Trophoblast cell (in vitro differentiated cells and primary cell): ENCODE data around the gene NCAN. TPM values are rescaled to one million over a fixed set of nuclear protein-coding genes. Genes with fewer than 3 reads are reported as not detected.

Experiments
- DNase-seq, 2 donors: peaks; one replicate each; pipeline ENCODE4 v3.0.0-alpha.2; 2016
- H2AFZ ChIP-seq: 2 replicates; pipeline ENCODE4 v1.6.1; 2013; ENCODE audit warnings: low read length, moderate library complexity, mild to moderate bottlenecking; ENCODE audit not compliant: insufficient read depth, poor library complexity
- H2AK5ac ChIP-seq: 2 replicates; pipeline ENCODE4 v1.6.1; 2013; ENCODE audit warnings: mild to moderate bottlenecking, low read length
- H2BK120ac ChIP-seq: 2 replicates; pipeline ENCODE4 v1.6.1; 2013; ENCODE audit warnings: low read length, mild to moderate bottlenecking, moderate library complexity; ENCODE audit not compliant: insufficient read depth, poor library complexity
- H2BK12ac ChIP-seq: 2 replicates; pipeline ENCODE4 v1.6.1; 2013; ENCODE audit warnings: mild to moderate bottlenecking, low read length, moderate library complexity
- H2BK5ac ChIP-seq: 2 replicates; pipeline ENCODE4 v1.6.1; 2013; ENCODE audit warnings: low read length, low read depth, moderate library complexity, mild to moderate bottlenecking; ENCODE audit not compliant: poor library complexity
- H3K14ac ChIP-seq: 2 replicates; pipeline ENCODE4 v1.6.1; 2013; ENCODE audit warnings: mild to moderate bottlenecking, low read length
- H3K18ac ChIP-seq: 2 replicates; pipeline ENCODE4 v1.6.1; 2013; ENCODE audit warnings: mild to moderate bottlenecking, low read length
- H3K23ac ChIP-seq: 2 replicates; pipeline ENCODE4 v1.6.1; 2013; ENCODE audit warnings: low read length
- H3K27ac ChIP-seq: 2 replicates; pipeline ENCODE4 v1.5.1; 2013; ENCODE audit warnings: low read depth, mild to moderate bottlenecking, inconsistent platforms, low read length, moderate library complexity
- H3K27me3 ChIP-seq: 2 replicates; pipeline ENCODE4 v1.6.1; 2013; ENCODE audit warnings: inconsistent platforms, mild to moderate bottlenecking, low read length, moderate library complexity; ENCODE audit not compliant: insufficient read depth
- H3K36me3 ChIP-seq, 2 experiments: 1 replicate in 1 of 2; 2 replicates in 1 of 2; pipeline ENCODE4 v1.6.1; 2013; ENCODE audit warnings: low read length in 2 of 2, mild to moderate bottlenecking in 2 of 2, moderate library complexity in 1 of 2; ENCODE audit not compliant: insufficient read depth in 2 of 2, control insufficient read depth in 1 of 2
- H3K4ac ChIP-seq: 2 replicates; pipeline ENCODE4 v1.6.1; 2013; ENCODE audit warnings: low read depth, mild to moderate bottlenecking, low read length, moderate library complexity
- H3K4me1 ChIP-seq, 2 experiments: 1 replicate in 1 of 2; 2 replicates in 1 of 2; pipeline ENCODE4 v1.6.1; 2013; ENCODE audit warnings: low read length in 2 of 2, mild to moderate bottlenecking in 2 of 2, moderate library complexity in 1 of 2; ENCODE audit not compliant: insufficient read depth in 2 of 2, control insufficient read depth in 1 of 2
- H3K4me2 ChIP-seq: 2 replicates; pipeline ENCODE4 v1.6.1; 2013; ENCODE audit warnings: inconsistent platforms, mild to moderate bottlenecking, low read length, moderate library complexity
- H3K4me3 ChIP-seq: 2 replicates; pipeline ENCODE4 v1.5.1; 2013; ENCODE audit warnings: mild to moderate bottlenecking, low read depth, low read length, inconsistent platforms
- H3K79me1 ChIP-seq: one replicate; pipeline ENCODE4 v1.6.1; 2013; ENCODE audit warnings: low read length
- H3K79me2 ChIP-seq: 2 replicates; pipeline ENCODE4 v1.6.1; 2013; ENCODE audit warnings: low read length, mild to moderate bottlenecking; ENCODE audit not compliant: control insufficient read depth, insufficient read depth, poor library complexity
- H3K9ac ChIP-seq: 2 replicates; pipeline ENCODE4 v1.6.1; 2013; ENCODE audit warnings: mild to moderate bottlenecking, low read length
- H3K9me3 ChIP-seq: 2 replicates; pipeline ENCODE4 v1.6.1; 2013; ENCODE audit warnings: low read depth, mild to moderate bottlenecking, control low read depth, inconsistent platforms, low read length; ENCODE audit not compliant: insufficient read depth
- H4K12ac ChIP-seq: 2 replicates; pipeline ENCODE4 v1.6.1; 2013; ENCODE audit warnings: low read depth, mild to moderate bottlenecking, low read length, moderate library complexity
- H4K8ac ChIP-seq: 2 replicates; pipeline ENCODE4 v1.6.1; 2013; ENCODE audit warnings: low read depth, mild to moderate bottlenecking, low read length, moderate library complexity
- H4K91ac ChIP-seq: one replicate; pipeline ENCODE4 v1.6.1; 2013; ENCODE audit warnings: low read depth, mild to moderate bottlenecking, low read length, moderate library complexity
- WGBS: extraction: QIAGEN DNeasy Blood & Tissue Kit; methylation state at CpG from one replicate; pipeline ENCODE4 v1.1.7; 2013; ENCODE audit warnings: missing lambda C conversion rate; ENCODE audit not compliant: insufficient read length, insufficient coverage; ENCODE audit errors: extremely low coverage; 5-methylcytosine and 5-hydroxymethylcytosine counted together
- polyA plus RNA-seq: library from polyadenylated mRNA; stranded (reverse); fragments of 200-250 nt; gene quantifications from 2 replicates; pipeline ENCODE4 v1.2.3, GENCODE V29; 2013

Gene NCAN
- polyA plus RNA-seq: 0.01 TPM in 2 replicates

DNA sequence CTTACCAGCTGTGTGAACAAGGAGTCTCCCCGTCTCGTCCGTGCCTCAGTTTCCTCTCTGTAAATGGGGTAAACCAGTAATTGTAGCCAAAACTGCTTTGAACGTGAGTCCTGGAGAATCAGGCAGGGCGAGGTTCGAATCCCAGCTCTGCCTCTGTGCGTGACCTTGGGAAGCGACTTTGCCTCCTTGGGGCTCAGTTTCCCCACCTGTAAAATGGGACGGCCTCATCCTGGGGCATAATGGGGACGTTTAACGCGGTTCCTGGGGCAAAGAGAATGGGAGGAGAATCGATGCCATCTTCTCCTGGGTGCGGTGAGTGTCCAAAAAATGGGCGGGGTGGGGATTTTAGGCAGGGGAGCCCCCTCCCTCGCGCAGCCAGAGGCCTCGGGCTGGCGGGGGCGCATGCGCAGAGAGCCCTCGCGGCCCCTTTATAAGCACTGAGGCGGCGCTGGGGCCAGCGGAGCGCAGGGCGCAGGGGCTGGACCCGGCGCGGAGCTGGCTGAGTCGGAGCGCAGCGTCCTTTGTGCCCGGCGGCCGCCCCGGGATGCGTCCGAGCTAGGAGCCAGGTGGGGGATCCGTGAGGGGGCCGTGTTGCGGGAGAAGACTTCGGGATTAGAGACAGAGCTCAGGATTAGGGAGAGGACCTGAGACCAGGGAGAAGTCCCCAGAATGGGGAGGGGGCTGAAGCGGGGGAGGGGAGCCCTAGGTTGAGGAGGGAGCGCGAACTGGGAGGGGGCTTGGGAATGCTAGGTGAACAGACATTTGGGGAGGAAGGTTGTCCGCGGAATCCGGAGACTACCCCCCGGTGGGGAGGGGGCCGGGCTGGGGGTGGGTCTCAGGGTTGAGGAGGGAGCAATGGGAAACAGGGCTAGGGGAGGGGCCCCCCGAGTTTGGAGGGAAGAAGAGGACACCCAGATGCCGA, at the start of gene NCAN:
TSS of gene NCAN (plus strand) at position 460 of the 922 bp plus-strand sequence. CDS start 4,996 bp downstream, outside the sequence.
- DNase-seq: no peak
- Histone ChIP-seq H3K23ac (no peak within 1 kb of the TSS), H4K12ac (no peak within 1 kb of the TSS), H3K18ac (no peak within 1 kb of the TSS), H3K27ac (no peak within 1 kb of the TSS), H3K4me2 (no peak within 1 kb of the TSS), H3K36me3 (no peaks in the 10 kb centered on the region), H3K14ac (no peak within 1 kb of the TSS), H3K4me3 (no peak within 1 kb of the TSS), H2BK12ac (no peak within 1 kb of the TSS), H2BK5ac (no peak within 1 kb of the TSS), H3K27me3 (peaks cover 20% of the 10 kb centered on the region), H3K4ac (no peak within 1 kb of the TSS), H4K91ac (no peak within 1 kb of the TSS), H2AK5ac (no peak within 1 kb of the TSS), H2BK120ac (no peak within 1 kb of the TSS), H3K79me2 (no peaks in the 10 kb centered on the region), H3K79me1 (no peaks in the 10 kb centered on the region), H3K9me3 (peaks cover 6% of the 10 kb centered on the region), H4K8ac (no peak within 1 kb of the TSS), H3K9ac (no peak within 1 kb of the TSS), H3K4me1 (no peaks in the 10 kb centered on the region), H2AFZ (no peak within 1 kb of the TSS)
- WGBS: no CpG with 5 or more reads among the region's 54 CpGs

DNA sequence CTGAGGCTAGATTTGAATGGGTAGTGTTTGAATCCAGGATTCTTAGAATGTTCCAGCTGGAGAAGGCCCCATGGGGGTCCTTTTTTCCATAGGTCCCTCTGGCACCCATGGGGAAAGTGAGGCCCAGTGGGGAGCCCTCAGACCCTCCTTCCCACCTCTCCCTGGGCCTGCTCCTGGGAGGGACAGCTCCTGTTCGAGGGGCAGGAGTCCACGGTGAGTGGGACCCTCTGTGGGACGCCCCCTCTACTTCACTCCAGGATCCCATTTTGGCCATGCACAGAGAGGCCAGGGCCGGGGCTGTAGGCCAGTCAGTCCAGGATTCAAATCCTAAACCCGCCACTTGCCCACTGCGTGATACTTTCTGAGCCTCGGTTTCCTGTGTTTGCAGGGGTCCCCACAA, 49.3 kb upstream of the NCAN start:
- no peak overlapping the region for H3K4me3 ChIP-seq
- H3K4ac ChIP-seq: no peak overlapping the region
- H3K14ac ChIP-seq: no peak overlapping the region
- H3K9ac ChIP-seq: no peak overlapping the region
- no peak overlapping the region for H4K12ac ChIP-seq
- no peak overlapping the region for H3K27ac ChIP-seq
- no peak overlapping the region for H2AK5ac ChIP-seq
- no peaks in the 10 kb centered on the region for H3K27me3 ChIP-seq
- no peaks in the 10 kb centered on the region for H3K79me1 ChIP-seq
- no peaks in the 10 kb centered on the region for H3K9me3 ChIP-seq
- no peak overlapping the region for H4K8ac ChIP-seq
- no peak overlapping the region for H3K23ac ChIP-seq
- no peak overlapping the region for H4K91ac ChIP-seq
- H3K4me2 ChIP-seq: no peak overlapping the region
- H2BK5ac ChIP-seq: no peak overlapping the region
- no CpG with 5 or more reads among the region's 7 CpGs for WGBS
- H2AFZ ChIP-seq: no peak overlapping the region
- no peak overlapping the region for H2BK12ac ChIP-seq
- H3K79me2 ChIP-seq: no peaks in the 10 kb centered on the region
- no peaks in the 10 kb centered on the region for H3K4me1 ChIP-seq
- H2BK120ac ChIP-seq: no peak overlapping the region
- no peaks in the 10 kb centered on the region for H3K36me3 ChIP-seq
- no peak overlapping the region for H3K18ac ChIP-seq
- no peak for DNase-seq

DNA sequence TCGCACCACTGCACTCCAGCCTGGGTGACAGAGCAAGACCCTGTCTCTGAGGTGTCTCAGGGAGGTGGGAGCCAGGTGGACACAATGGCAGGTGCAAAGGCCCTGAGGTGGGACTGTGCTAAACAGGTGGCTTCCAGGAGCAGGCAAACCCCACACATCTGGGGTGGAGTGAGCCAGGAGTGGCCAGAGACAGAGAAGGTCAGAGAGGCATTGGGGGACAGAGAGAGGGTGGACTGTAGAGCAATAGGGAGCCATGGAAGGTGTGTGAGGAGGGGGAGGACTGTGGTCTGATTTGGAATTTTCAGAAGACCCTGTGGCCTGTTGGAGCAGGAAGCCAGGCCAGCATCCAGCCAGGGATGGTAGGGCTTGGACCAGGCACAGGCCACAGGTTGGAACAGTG, 46.4 kb upstream of the NCAN start:
- H3K14ac ChIP-seq: no peak overlapping the region
- no peaks in the 10 kb centered on the region for H3K27me3 ChIP-seq
- no peak overlapping the region for H2AK5ac ChIP-seq
- no peak overlapping the region for H4K8ac ChIP-seq
- H3K4me2 ChIP-seq: no peak overlapping the region
- no peak overlapping the region for H4K12ac ChIP-seq
- H2BK120ac ChIP-seq: no peak overlapping the region
- no peaks in the 10 kb centered on the region for H3K79me1 ChIP-seq
- H3K36me3 ChIP-seq: no peaks in the 10 kb centered on the region
- no peak for DNase-seq
- no peaks in the 10 kb centered on the region for H3K79me2 ChIP-seq
- H3K27ac ChIP-seq: no peak overlapping the region
- no peak overlapping the region for H3K4me3 ChIP-seq
- WGBS: no CpG with 5 or more reads among the region's 1 CpG
- peaks cover 0 to 4% of the 10 kb centered on the region in 2 experiments for H3K4me1 ChIP-seq
- no peak overlapping the region for H3K4ac ChIP-seq
- no peaks in the 10 kb centered on the region for H3K9me3 ChIP-seq
- H2BK12ac ChIP-seq: no peak overlapping the region
- H3K9ac ChIP-seq: no peak overlapping the region
- H4K91ac ChIP-seq: no peak overlapping the region
- no peak overlapping the region for H2AFZ ChIP-seq
- H3K23ac ChIP-seq: no peak overlapping the region
- no peak overlapping the region for H2BK5ac ChIP-seq
- no peak overlapping the region for H3K18ac ChIP-seq

DNA sequence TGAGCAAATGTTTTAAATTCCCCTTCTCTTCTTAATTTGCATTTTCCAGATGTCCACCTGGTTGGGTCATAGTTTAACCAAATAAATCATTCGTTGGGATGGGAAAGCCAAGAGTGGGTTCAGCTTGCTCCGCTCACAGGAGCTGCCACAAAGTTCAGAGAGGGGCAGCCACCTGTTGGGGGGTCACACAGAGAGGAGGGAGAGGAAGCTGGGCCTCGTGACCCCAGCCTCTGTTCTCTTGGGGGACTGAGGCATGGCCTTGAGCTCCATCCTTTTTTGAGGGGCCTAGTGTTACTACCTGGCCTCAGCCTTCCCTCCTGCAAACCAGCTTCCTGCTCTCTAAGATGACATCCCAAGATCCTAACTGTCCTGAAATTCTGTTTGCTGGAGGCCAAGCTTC, 44.1 kb upstream of the NCAN start:
- Histone ChIP-seq H4K8ac (no peak overlapping the region), H3K4me1 (peaks cover 0 to 5% of the 10 kb centered on the region in 2 experiments), H3K14ac (no peak overlapping the region), H2BK5ac (no peak overlapping the region), H3K23ac (no peak overlapping the region), H3K9me3 (no peaks in the 10 kb centered on the region), H3K4me3 (no peak overlapping the region), H3K9ac (no peak overlapping the region), H3K18ac (no peak overlapping the region), H3K36me3 (no peaks in the 10 kb centered on the region), H3K4ac (no peak overlapping the region), H2BK12ac (no peak overlapping the region), H3K4me2 (no peak overlapping the region), H3K79me1 (no peaks in the 10 kb centered on the region), H2AK5ac (no peak overlapping the region), H2AFZ (no peak overlapping the region), H4K91ac (no peak overlapping the region), H3K27me3 (no peaks in the 10 kb centered on the region), H4K12ac (no peak overlapping the region), H2BK120ac (no peak overlapping the region), H3K27ac (no peak overlapping the region), H3K79me2 (no peaks in the 10 kb centered on the region)
- DNase-seq: no peak
- WGBS: no CpG with 5 or more reads among the region's 3 CpGs
